ENCODE measurements around the gene COX7A2L. TPM values are rescaled to one million over a fixed set of nuclear protein-coding genes. Genes with fewer than 3 reads are reported as not detected.

COX7A2L gene
- total and polyA plus RNA-seq, 9 of the 15 experiments (the other 6 are each of a cell fraction or from before 2014, with no cell fraction given) = 118 to 481 (median 163) TPM

GRCh38 chr2:42367835-42368234, 6.8 kb upstream of the COX7A2L start:
- intact Hi-C loops (cut with micrococcal nuclease) = no loop called here
- DNase-seq (ENCODE audit: extremely low read depth in 1 of 4, low spot score in 3 of 4) (no peak), ATAC-seq (no peak; the same call in 2 of the 3 replicates), FAIRE-seq (no peak)
- Histone ChIP-seq H2AFZ (ENCODE audit: low read depth, low read length) (no peak overlapping the region), H3K36me3 (ENCODE audit: control insufficient read depth, insufficient read depth, low read length) (no peaks in the 10 kb centered on the region), H3K27me3 (ENCODE audit: control insufficient read depth in 2 of 2, insufficient read depth in 2 of 2, low read length in 2 of 2) (peaks cover 7 to 21% of the 10 kb centered on the region in 2 experiments), H3K4me3 (no peak overlapping the region), H3K9ac (ENCODE audit: insufficient read depth in 1 of 2, low read depth in 2 of 2, low read length in 2 of 2) (no peak overlapping the region), H3K4me1 (replicated peaks in 1 of 2; ENCODE audit: control insufficient read depth in 2 of 2, insufficient read depth in 2 of 2, low read length in 2 of 2) (peaks cover 0 to 4% of the 10 kb centered on the region in 2 experiments; a peak in 1 of 5 replicates), H4K20me1 (replicated peaks; ENCODE audit: control insufficient read depth, insufficient read depth, low read length) (no peaks in the 10 kb centered on the region), H3K9me3 (replicated peaks; ENCODE audit: control insufficient read depth, insufficient read depth, low read depth, low read length) (no peaks in the 10 kb centered on the region), H3K9me1 (ENCODE audit: control insufficient read depth, insufficient read depth, low read length) (no peaks in the 10 kb centered on the region), H3K79me2 (ENCODE audit: control insufficient read depth, insufficient read depth, low read length) (no peaks in the 10 kb centered on the region), H3K4me2 (ENCODE audit: insufficient read depth, low read length) (no peak overlapping the region), H3K27ac (ENCODE audit: extremely low read depth, low read depth, low read length) (no peak overlapping the region)
- ChIA-PET CTCF (ENCODE audit: low intra/inter-chr PET ratio) (no interaction called here), POLR2A (no interaction called here)
- no TSS peak for BruUV-seq (replicated peaks)
- 12% methylated on average over 3 of the region's 3 CpGs for WGBS (ENCODE audit: insufficient coverage, low coverage, missing lambda C conversion rate)
- no peak for TF ChIP-seq ZNF408 (CRISPR knock-in tag; IDR thresholded peaks at IDR 0.05; ENCODE audit: low read depth)
- TF ChIP-seq RAD51 (IDR thresholded peaks at IDR 0.05; ENCODE audit: borderline replicate concordance, low read depth) = no peak
- TF ChIP-seq GMEB1 (CRISPR knock-in tag; IDR thresholded peaks at IDR 0.05) = no peak
- no peak for TF ChIP-seq ZNF79 (CRISPR knock-in tag; IDR thresholded peaks at IDR 0.05; ENCODE audit: low read depth)
- TF ChIP-seq PHF20 (IDR thresholded peaks at IDR 0.05; ENCODE audit: partially characterized antibody) = no peak
- no peak for TF ChIP-seq SNAPC5 (CRISPR knock-in tag; IDR thresholded peaks at IDR 0.05)
- no peak for TF ChIP-seq SMAD3 (CRISPR knock-in tag; conservative IDR thresholded peaks at IDR 0.05)
- TF ChIP-seq MBD2 (IDR thresholded peaks at IDR 0.05; ENCODE audit: borderline replicate concordance, low read depth) = no peak
- TF ChIP-seq ZNF766 (CRISPR knock-in tag; conservative IDR thresholded peaks at IDR 0.05) = no peak
- no peak for TF ChIP-seq POLR2G (IDR thresholded peaks at IDR 0.05; ENCODE audit: low read depth, low read length)
- TF ChIP-seq ZNF444 (CRISPR knock-in tag; IDR thresholded peaks at IDR 0.05) = no peak
- no peak for TF ChIP-seq DACH1 (IDR thresholded peaks at IDR 0.05; ENCODE audit: partially characterized antibody)
- no peak for TF ChIP-seq HEY1 (CRISPR knock-in tag; IDR thresholded peaks at IDR 0.05; ENCODE audit: borderline replicate concordance)
- no peak for TF ChIP-seq TAF7 (tag; IDR thresholded peaks at IDR 0.05)
- no peak for TF ChIP-seq KDM1A (IDR thresholded peaks at IDR 0.05)
- no peak for TF ChIP-seq ELK1 (CRISPR knock-in tag; IDR thresholded peaks at IDR 0.05)
- in situ Hi-C loops (cut with MboI) = no loop called here
